HS-27A (cell line): ENCODE measurements around the gene TAF11L5.
"Not testable (repeated sequence)": the region's sequence is repeated elsewhere in the genome, so short reads cannot be mapped to it uniquely, and the experiment has no call there.

Experiments
- DNase-seq: peaks from one replicate; pipeline ENCODE4 v3.0.0-alpha.2; 2012; ENCODE audit warnings: low read depth, missing footprints

Gene TAF11L5

GRCh38 chr5:17524935-17525334 lies at the start of gene TAF11L5:
TAF11L5 (plus strand) TSS chr5:17525235.
- DNase-seq: not testable (repeated sequence)

- DNase-seq: no peak
These were observed 48.0 kb upstream of the TAF11L5 start for GRCh38 chr5:17477043-17477442.

- no peak for DNase-seq
These were observed 47.3 kb upstream of the TAF11L5 start for GRCh38 chr5:17477573-17478265.

GRCh38 chr5:17481378-17481777 lies 43.7 kb upstream of the TAF11L5 start:
- no peak for DNase-seq

GRCh38 chr5:17482790-17483189 lies 42.2 kb upstream of the TAF11L5 start:
- DNase-seq: no peak

GRCh38 chr5:17486464-17487173 lies 38.4 kb upstream of the TAF11L5 start:
- DNase-seq: not testable (repeated sequence)

- DNase-seq: no peak
These were observed 37.9 kb upstream of the TAF11L5 start for GRCh38 chr5:17487174-17487512.

- not testable (repeated sequence) for DNase-seq
These were observed 33.8 kb upstream of the TAF11L5 start for GRCh38 chr5:17491257-17491656.

GRCh38 chr5:17492770-17493169 lies 32.3 kb upstream of the TAF11L5 start:
- DNase-seq: no peak

- DNase-seq: no peak
These were observed 27.6 kb upstream of the TAF11L5 start for GRCh38 chr5:17497446-17497845.

- not testable (repeated sequence) for DNase-seq
These were observed 27.1 kb upstream of the TAF11L5 start, which contains the start of gene TAF11L2 for GRCh38 chr5:17497931-17498330. TAF11L2 (plus strand) TSS chr5:17498231.

GRCh38 chr5:17511775-17512325 lies 13.2 kb upstream of the TAF11L5 start:
- DNase-seq: no peak

GRCh38 chr5:17517526-17517925 lies 7.5 kb upstream of the TAF11L5 start:
- not testable (repeated sequence) for DNase-seq

GRCh38 chr5:17518067-17518466 lies 7.0 kb upstream of the TAF11L5 start, which contains the start of gene TAF11L3:
TAF11L3 (plus strand) TSS chr5:17518367.
- not testable (repeated sequence) for DNase-seq

GRCh38 chr5:17519508-17519907 lies 5.5 kb upstream of the TAF11L5 start:
- DNase-seq: not testable (repeated sequence)

- DNase-seq: not testable (repeated sequence)
These were observed 3.5 kb upstream of the TAF11L5 start, which contains the start of gene TAF11L4 for GRCh38 chr5:17521501-17521900. TAF11L4 (plus strand) TSS chr5:17521801.

GRCh38 chr5:17526504-17526903 lies 1.5 kb downstream of the TAF11L5 start:
- DNase-seq: not testable (repeated sequence)

- DNase-seq: not testable (repeated sequence)
These were observed 3.3 kb downstream of the TAF11L5 start, which contains the start of gene TAF11L6 for GRCh38 chr5:17528369-17528768. TAF11L6 (plus strand) TSS chr5:17528669.
